ENCODE results near the gene ANTXRL.

DNA sequence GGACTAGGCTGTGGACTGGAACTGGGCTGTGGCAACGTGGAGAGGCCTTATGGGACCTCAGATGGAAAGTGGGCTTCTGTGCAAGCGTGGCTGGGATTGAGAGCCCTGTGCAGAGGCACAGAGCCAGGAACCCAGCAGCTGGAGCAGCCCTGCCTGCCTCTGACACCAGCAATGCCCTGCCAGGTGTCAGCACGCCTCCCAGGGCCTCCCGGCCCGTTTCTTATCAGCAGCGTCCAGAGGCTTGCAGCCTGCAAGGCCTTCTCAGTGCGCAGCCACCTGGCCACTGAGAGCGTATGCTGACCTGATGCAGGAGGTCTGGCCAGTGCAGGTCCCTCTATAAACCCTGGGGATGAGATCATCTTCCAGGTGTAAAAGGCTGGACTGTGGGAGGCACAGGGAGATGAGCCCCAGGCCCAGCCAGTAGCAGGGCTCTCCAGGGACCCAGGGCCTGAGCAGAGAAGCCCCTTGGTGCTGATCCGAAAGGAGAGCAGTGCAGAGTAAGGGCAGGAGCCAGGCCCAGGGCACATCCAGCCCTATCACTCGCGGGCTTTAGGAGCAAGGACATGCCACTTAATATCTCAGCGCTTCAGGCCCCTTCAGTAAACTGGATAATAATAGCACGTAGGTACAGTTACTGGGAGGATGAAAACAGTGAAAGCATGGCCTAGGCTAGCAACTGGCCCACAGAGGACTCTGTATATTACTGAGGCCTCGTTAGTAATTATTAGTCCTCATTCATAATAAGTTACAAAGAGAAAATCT lies 38.8 kb upstream of the ANTXRL start:
- TF ChIP-seq, protein P1, sequence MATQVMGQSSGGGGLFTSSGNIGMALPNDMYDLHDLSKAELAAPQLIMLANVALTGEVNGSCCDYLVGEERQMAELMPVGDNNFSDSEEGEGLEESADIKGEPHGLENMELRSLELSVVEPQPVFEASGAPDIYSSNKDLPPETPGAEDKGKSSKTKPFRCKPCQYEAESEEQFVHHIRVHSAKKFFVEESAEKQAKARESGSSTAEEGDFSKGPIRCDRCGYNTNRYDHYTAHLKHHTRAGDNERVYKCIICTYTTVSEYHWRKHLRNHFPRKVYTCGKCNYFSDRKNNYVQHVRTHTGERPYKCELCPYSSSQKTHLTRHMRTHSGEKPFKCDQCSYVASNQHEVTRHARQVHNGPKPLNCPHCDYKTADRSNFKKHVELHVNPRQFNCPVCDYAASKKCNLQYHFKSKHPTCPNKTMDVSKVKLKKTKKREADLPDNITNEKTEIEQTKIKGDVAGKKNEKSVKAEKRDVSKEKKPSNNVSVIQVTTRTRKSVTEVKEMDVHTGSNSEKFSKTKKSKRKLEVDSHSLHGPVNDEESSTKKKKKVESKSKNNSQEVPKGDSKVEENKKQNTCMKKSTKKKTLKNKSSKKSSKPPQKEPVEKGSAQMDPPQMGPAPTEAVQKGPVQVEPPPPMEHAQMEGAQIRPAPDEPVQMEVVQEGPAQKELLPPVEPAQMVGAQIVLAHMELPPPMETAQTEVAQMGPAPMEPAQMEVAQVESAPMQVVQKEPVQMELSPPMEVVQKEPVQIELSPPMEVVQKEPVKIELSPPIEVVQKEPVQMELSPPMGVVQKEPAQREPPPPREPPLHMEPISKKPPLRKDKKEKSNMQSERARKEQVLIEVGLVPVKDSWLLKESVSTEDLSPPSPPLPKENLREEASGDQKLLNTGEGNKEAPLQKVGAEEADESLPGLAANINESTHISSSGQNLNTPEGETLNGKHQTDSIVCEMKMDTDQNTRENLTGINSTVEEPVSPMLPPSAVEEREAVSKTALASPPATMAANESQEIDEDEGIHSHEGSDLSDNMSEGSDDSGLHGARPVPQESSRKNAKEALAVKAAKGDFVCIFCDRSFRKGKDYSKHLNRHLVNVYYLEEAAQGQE (IDR thresholded peaks at IDR 0.05; ENCODE audit: insufficient read depth in 1 of 2, low read depth in 2 of 2, low read length in 2 of 2): no peak
- TF ChIP-seq SIN3A (IDR thresholded peaks at IDR 0.05; ENCODE audit: borderline replicate concordance, insufficient read depth, low read length): no peak
- no peak for TF ChIP-seq TAF1 (IDR thresholded peaks at IDR 0.05; ENCODE audit: borderline replicate concordance, insufficient read depth, low read length)
- no peak for TF ChIP-seq POLR2AphosphoS5 (IDR thresholded peaks at IDR 0.05; ENCODE audit: low read depth, low read length)
